Measurements from ENCODE around the gene FGF14. TPM values are rescaled to one million over a fixed set of nuclear protein-coding genes. Genes with fewer than 3 reads are reported as not detected.
A peak's percentile ranks its signal among the peaks of the same experiment; 100 is the strongest.

The FGF14 gene
- total and polyA plus RNA-seq, 2 experiments from 2014 or later: 0.03 TPM; not detected in 1

- no peak overlapping the region for H3K27ac ChIP-seq (ENCODE audit: low read depth)
- H3K4me2 ChIP-seq: peak overlapping the region; percentile 95
- H3K79me2 ChIP-seq (replicated peaks; ENCODE audit: insufficient read depth): no peaks in the 10 kb centered on the region
- 0 out of 2 replicates have a peak, but pooled peaks cover 2% of the 10 kb centered on the region for H4K20me1 ChIP-seq (replicated peaks; ENCODE audit: insufficient read depth)
- no peaks in the 10 kb centered on the region for H3K9me2 ChIP-seq (ENCODE audit: insufficient read depth)
- no peaks in the 10 kb centered on the region for H3K36me3 ChIP-seq (ENCODE audit: insufficient read depth)
- H3F3A ChIP-seq (replicated peaks; ENCODE audit: low read depth): no peaks in the 10 kb centered on the region; the same call in none of the 2 replicates
- peaks cover 78% of the 10 kb centered on the region for H3K27me3 ChIP-seq (ENCODE audit: insufficient read depth)
- peaks cover 27% of the 10 kb centered on the region for H3K4me1 ChIP-seq (ENCODE audit: insufficient read depth)
- H3K36me3 Mint-ChIP-seq (ENCODE audit: low read depth): no peaks in the 10 kb centered on the region
- peak overlapping the region; percentile 62 for H3K4me3 Mint-ChIP-seq
- no peak overlapping the region for H3K27ac Mint-ChIP-seq
- peak overlapping the region; percentile 70 for H3K4me3 ChIP-seq
- peak; percentile 3; the same call in 2 of the 3 replicates for ATAC-seq
- no peaks in the 10 kb centered on the region for H3K9me3 Mint-ChIP-seq
- peaks cover 29% of the 10 kb centered on the region for H3K4me1 Mint-ChIP-seq
- peaks cover 42% of the 10 kb centered on the region for H3K27me3 Mint-ChIP-seq (ENCODE audit: insufficient read depth, low read depth, poor library complexity)
- peak; percentile 61 for DNase-seq (ENCODE audit: low spot score)
- peak overlapping the region; percentile 69; the same call in 1 of the 2 replicates for H2AFZ ChIP-seq
- TF ChIP-seq EZH2 (IDR thresholded peaks at IDR 0.05; ENCODE audit: low read depth, unreplicated experiment) (peak; percentile 68), CTCF (conservative IDR thresholded peaks at IDR 0.05; ENCODE audit: low read depth in 2 of 2) (no peak)
These were observed 484.4 kb downstream of the FGF14 start for GRCh38 chr13:101917475-101917810.

- no peaks in the 10 kb centered on the region for H3K9me2 ChIP-seq (ENCODE audit: insufficient read depth)
- peak overlapping the region; percentile 69; the same call in 1 of the 2 replicates for H2AFZ ChIP-seq
- H3K27me3 Mint-ChIP-seq (ENCODE audit: insufficient read depth, low read depth, poor library complexity): peaks cover 42% of the 10 kb centered on the region
- H4K20me1 ChIP-seq (replicated peaks; ENCODE audit: insufficient read depth): 0 out of 2 replicates have a peak, but pooled peaks cover 2% of the 10 kb centered on the region
- peaks cover 24% of the 10 kb centered on the region for H3K4me1 Mint-ChIP-seq
- no peak overlapping the region for H3K27ac Mint-ChIP-seq
- DNase-seq (ENCODE audit: low spot score): peak; percentile 13
- no peaks in the 10 kb centered on the region; the same call in none of the 2 replicates for H3F3A ChIP-seq (replicated peaks; ENCODE audit: low read depth)
- no peaks in the 10 kb centered on the region for H3K36me3 Mint-ChIP-seq (ENCODE audit: low read depth)
- H3K27ac ChIP-seq (ENCODE audit: low read depth): no peak overlapping the region
- H3K9me3 Mint-ChIP-seq: no peaks in the 10 kb centered on the region
- peak overlapping the region; percentile 70 for H3K4me3 ChIP-seq
- ATAC-seq: peak; percentile 14
- no peaks in the 10 kb centered on the region for H3K79me2 ChIP-seq (replicated peaks; ENCODE audit: insufficient read depth)
- H3K4me3 Mint-ChIP-seq: peak overlapping the region; percentile 62
- peaks cover 78% of the 10 kb centered on the region for H3K27me3 ChIP-seq (ENCODE audit: insufficient read depth)
- H3K4me2 ChIP-seq: peak overlapping the region; percentile 95
- H3K36me3 ChIP-seq (ENCODE audit: insufficient read depth): no peaks in the 10 kb centered on the region
- peaks cover 27% of the 10 kb centered on the region for H3K4me1 ChIP-seq (ENCODE audit: insufficient read depth)
- no peak for TF ChIP-seq EZH2 (IDR thresholded peaks at IDR 0.05; ENCODE audit: low read depth, unreplicated experiment)
- TF ChIP-seq REST (IDR thresholded peaks at IDR 0.05; ENCODE audit: unreplicated experiment): no peak
- TF ChIP-seq EZH2phosphoT487 (IDR thresholded peaks at IDR 0.05; ENCODE audit: unreplicated experiment): no peak
- no peak for TF ChIP-seq ZNF331 (CRISPR knock-in tag; IDR thresholded peaks at IDR 0.05; ENCODE audit: low read depth)
- no peak for TF ChIP-seq CTCF (conservative IDR thresholded peaks at IDR 0.05; ENCODE audit: low read depth in 2 of 2)
These were observed 484.9 kb downstream of the FGF14 start for GRCh38 chr13:101916775-101917474.

All from GM23338 (cell line).